Calu3 (cell line): Measurements from ENCODE around the gene GPR17. TPM values are rescaled to one million over a fixed set of nuclear protein-coding genes. Genes with fewer than 3 reads are reported as not detected.

Experiments used
- BruUV-seq: library from RNA; stranded (reverse); fragments of 400-500 nt; replicated peaks from 2 replicates; lab custom pipeline; 2021; lab: Mats Ljungman, UMichigan
- CTCF ChIA-PET: fragments of 300-600 bp; sonication (Branson Sonifier 250); formaldehyde crosslinking; loops from one replicate; lab custom pipeline; 2022; ENCODE audit warnings: antibody characterized with exemption; lab: Charles Lee
- DNase-seq: peaks from one replicate; pipeline ENCODE4 v3.0.0; 2022
- H3K27ac Mint-ChIP-seq: one replicate; pipeline ENCODE4 v1.8.0; 2022; ENCODE audit warnings: mixed read lengths; ENCODE audit not compliant: unreplicated experiment
- H3K27me3 Mint-ChIP-seq: one replicate; pipeline ENCODE4 v1.8.0; 2022; ENCODE audit warnings: mixed read lengths; ENCODE audit not compliant: unreplicated experiment
- H3K36me3 Mint-ChIP-seq: one replicate; pipeline ENCODE4 v1.8.0; 2022; ENCODE audit warnings: mild to moderate bottlenecking, moderate library complexity, mixed read lengths; ENCODE audit not compliant: insufficient read depth, unreplicated experiment
- H3K4me1 Mint-ChIP-seq: one replicate; pipeline ENCODE4 v1.8.0; 2022; ENCODE audit warnings: mild to moderate bottlenecking, low read depth, mixed read lengths; ENCODE audit not compliant: unreplicated experiment
- H3K4me3 Mint-ChIP-seq: one replicate; pipeline ENCODE4 v1.8.0; 2022; ENCODE audit warnings: mild to moderate bottlenecking, low read depth, moderate library complexity, mixed read lengths; ENCODE audit not compliant: unreplicated experiment
- H3K9me3 Mint-ChIP-seq: one replicate; pipeline ENCODE4 v1.8.0; 2022; ENCODE audit warnings: low read depth, mixed read lengths; ENCODE audit not compliant: unreplicated experiment
- intact Hi-C: fragments of 100-400 bp; cut with micrococcal nuclease; formaldehyde crosslinking; loops from one replicate; pipeline ENCODE4 v1.10.0; 2022; ENCODE audit not compliant: unreplicated experiment
- total RNA-seq: library from RNA; stranded (reverse); gene quantifications from 2 replicates; pipeline ENCODE4 v1.2.3, GENCODE V29; 2022
- TF ChIP-seq, protein P1 (sequence below): fragments of 200-600 bp; IDR thresholded peaks from one replicate; pipeline ENCODE4 v1.8.0; 2022; ENCODE audit warnings: antibody characterized with exemption; ENCODE audit not compliant: unreplicated experiment

Gene GPR17
- total RNA-seq, 1 experiment from 2014 or later, result not detected

DNA sequence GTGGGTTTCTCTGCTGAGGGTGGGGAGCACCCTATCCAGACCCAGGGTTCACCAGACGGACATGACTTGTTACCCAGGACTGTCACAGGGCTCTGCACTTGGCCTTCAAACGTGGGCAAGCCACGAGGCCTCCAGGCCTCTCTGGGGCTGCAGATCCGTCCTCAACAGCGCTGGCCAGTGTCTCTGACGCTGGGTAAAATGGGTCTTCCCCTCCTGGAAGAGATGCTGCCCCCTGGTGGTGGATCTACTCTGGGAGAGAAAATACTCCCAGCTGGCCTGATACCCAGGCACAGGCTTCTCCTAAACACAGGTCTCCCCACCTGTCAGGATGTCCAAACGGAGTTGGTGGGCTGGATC is 3.7 kb downstream of the GPR17 start:
- H3K36me3 Mint-ChIP-seq, result no peaks in the 10 kb centered on the region
- CTCF ChIA-PET, result interaction anchor here (1.1 to 2.3 kb wide), 3 partner anchors 58 to 453 kb away, joined by 3 to 17 read pairs (median 6); no protein-coding TSS in a partner anchor
- H3K27me3 Mint-ChIP-seq, result peaks cover 39% of the 10 kb centered on the region
- TF ChIP-seq, protein P1, sequence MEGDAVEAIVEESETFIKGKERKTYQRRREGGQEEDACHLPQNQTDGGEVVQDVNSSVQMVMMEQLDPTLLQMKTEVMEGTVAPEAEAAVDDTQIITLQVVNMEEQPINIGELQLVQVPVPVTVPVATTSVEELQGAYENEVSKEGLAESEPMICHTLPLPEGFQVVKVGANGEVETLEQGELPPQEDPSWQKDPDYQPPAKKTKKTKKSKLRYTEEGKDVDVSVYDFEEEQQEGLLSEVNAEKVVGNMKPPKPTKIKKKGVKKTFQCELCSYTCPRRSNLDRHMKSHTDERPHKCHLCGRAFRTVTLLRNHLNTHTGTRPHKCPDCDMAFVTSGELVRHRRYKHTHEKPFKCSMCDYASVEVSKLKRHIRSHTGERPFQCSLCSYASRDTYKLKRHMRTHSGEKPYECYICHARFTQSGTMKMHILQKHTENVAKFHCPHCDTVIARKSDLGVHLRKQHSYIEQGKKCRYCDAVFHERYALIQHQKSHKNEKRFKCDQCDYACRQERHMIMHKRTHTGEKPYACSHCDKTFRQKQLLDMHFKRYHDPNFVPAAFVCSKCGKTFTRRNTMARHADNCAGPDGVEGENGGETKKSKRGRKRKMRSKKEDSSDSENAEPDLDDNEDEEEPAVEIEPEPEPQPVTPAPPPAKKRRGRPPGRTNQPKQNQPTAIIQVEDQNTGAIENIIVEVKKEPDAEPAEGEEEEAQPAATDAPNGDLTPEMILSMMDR, result peak; percentile 80
- no peak overlapping the region for H3K4me3 Mint-ChIP-seq
- no TSS peak for BruUV-seq
- H3K27ac Mint-ChIP-seq, result no peak overlapping the region
- H3K9me3 Mint-ChIP-seq, result no peaks in the 10 kb centered on the region
- H3K4me1 Mint-ChIP-seq, result no peaks in the 10 kb centered on the region
- DNase-seq, result peak; percentile 92
- intact Hi-C loops, result loop anchor here (1.0 to 5.0 kb wide), 2 partner anchors 58 to 452 kb away; no protein-coding TSS in a partner anchor

DNA sequence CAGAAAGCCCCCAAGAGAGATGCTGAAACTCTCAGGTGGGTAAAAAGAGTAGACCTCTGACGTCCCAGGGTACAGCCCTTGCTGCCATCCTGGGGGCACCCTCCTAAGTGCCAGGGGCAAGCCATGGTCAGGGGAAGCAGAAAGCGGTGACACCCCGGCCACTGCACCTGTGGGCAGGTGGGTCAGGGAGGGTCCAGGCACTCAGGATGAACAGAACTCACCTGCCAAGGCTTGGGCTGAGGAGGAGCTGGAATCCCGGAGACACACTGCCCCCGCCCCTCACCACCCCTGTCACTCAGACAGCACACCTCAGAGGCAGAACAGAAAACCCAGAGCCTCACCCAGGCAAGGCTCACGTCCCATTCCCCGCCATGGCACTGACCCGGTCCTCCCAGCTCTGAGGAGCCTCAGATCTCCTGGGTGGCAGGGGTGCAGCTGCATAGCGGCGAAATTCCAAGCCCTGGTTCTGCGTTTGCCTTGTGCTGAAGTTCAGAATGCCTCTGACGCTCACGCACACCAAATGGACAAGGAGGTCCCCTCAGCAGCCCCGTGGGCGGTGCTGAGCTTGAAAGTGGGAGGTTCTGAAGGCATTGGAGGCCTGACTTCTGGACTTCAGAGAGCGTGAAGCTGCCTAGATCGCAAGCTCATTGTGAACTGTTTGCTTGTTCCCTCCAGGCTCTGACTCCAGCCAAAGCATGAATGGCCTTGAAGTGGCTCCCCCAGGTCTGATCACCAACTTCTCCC is 4.3 kb downstream of the GPR17 start:
- no peaks in the 10 kb centered on the region for H3K4me1 Mint-ChIP-seq
- CTCF ChIA-PET, result interaction anchor here (1.1 to 2.3 kb wide), 3 partner anchors 59 to 453 kb away, joined by 3 to 17 read pairs (median 6); no protein-coding TSS in a partner anchor
- no peak overlapping the region for H3K27ac Mint-ChIP-seq
- H3K27me3 Mint-ChIP-seq, result peaks cover 45% of the 10 kb centered on the region
- no TSS peak for BruUV-seq
- no peak for DNase-seq
- no peaks in the 10 kb centered on the region for H3K9me3 Mint-ChIP-seq
- H3K36me3 Mint-ChIP-seq, result no peaks in the 10 kb centered on the region
- H3K4me3 Mint-ChIP-seq, result no peak overlapping the region
- TF ChIP-seq, protein P1, result no peak
- intact Hi-C loops, result no loop called here

DNA sequence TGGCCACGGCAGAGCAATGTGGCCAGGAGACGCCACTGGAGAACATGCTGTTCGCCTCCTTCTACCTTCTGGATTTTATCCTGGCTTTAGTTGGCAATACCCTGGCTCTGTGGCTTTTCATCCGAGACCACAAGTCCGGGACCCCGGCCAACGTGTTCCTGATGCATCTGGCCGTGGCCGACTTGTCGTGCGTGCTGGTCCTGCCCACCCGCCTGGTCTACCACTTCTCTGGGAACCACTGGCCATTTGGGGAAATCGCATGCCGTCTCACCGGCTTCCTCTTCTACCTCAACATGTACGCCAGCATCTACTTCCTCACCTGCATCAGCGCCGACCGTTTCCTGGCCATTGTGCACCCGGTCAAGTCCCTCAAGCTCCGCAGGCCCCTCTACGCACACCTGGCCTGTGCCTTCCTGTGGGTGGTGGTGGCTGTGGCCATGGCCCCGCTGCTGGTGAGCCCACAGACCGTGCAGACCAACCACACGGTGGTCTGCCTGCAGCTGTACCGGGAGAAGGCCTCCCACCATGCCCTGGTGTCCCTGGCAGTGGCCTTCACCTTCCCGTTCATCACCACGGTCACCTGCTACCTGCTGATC is 4.9 kb downstream of the GPR17 start:
- intact Hi-C loops, result no loop called here
- no peaks in the 10 kb centered on the region for H3K4me1 Mint-ChIP-seq
- H3K27me3 Mint-ChIP-seq, result peaks cover 51% of the 10 kb centered on the region
- no TSS peak for BruUV-seq
- DNase-seq, result no peak
- H3K36me3 Mint-ChIP-seq, result no peaks in the 10 kb centered on the region
- TF ChIP-seq, protein P1, result no peak
- H3K9me3 Mint-ChIP-seq, result no peaks in the 10 kb centered on the region
- H3K4me3 Mint-ChIP-seq, result no peak overlapping the region
- CTCF ChIA-PET, result interaction anchor here (1.3 to 2.3 kb wide), 2 partner anchors 60 to 454 kb away, joined by 6 to 17 read pairs; no protein-coding TSS in a partner anchor
- H3K27ac Mint-ChIP-seq, result no peak overlapping the region

DNA sequence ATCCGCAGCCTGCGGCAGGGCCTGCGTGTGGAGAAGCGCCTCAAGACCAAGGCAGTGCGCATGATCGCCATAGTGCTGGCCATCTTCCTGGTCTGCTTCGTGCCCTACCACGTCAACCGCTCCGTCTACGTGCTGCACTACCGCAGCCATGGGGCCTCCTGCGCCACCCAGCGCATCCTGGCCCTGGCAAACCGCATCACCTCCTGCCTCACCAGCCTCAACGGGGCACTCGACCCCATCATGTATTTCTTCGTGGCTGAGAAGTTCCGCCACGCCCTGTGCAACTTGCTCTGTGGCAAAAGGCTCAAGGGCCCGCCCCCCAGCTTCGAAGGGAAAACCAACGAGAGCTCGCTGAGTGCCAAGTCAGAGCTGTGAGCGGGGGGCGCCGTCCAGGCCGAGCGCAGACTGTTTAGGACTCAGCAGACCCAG is 5.4 kb downstream of the GPR17 start:
- Mint-ChIP-seq H3K4me1 (no peaks in the 10 kb centered on the region), H3K4me3 (no peak overlapping the region), H3K9me3 (no peaks in the 10 kb centered on the region), H3K36me3 (no peaks in the 10 kb centered on the region), H3K27ac (no peak overlapping the region), H3K27me3 (peaks cover 57% of the 10 kb centered on the region)
- TF ChIP-seq, protein P1, result no peak
- no peak for DNase-seq
- CTCF ChIA-PET, result no interaction called here
- no TSS peak for BruUV-seq
- intact Hi-C loops, result no loop called here
